Cardiac muscle cell (in vitro differentiated cells and primary cell): ENCODE data around the gene SYNE3. TPM values are rescaled to one million over a fixed set of nuclear protein-coding genes. Genes with fewer than 3 reads are reported as not detected.

ENCODE experiments used
- DNase-seq, 2 donors: peaks; one replicate each; pipeline versions ENCODE4 v3.0.0 to v3.0.0-alpha.2; 2010 to 2017; ENCODE audit warnings: low read depth in 1 of 2, low spot score in 1 of 2
- H3K27ac ChIP-seq: fragments of 200-600 bp; sonication (generic); 2 replicates; pipeline ENCODE4 v1.5.1; 2016
- H3K27me3 ChIP-seq: fragments of 200-600 bp; sonication (generic); 2 replicates; pipeline ENCODE4 v1.6.0; 2016; ENCODE audit warnings: control low read depth
- H3K36me3 ChIP-seq: fragments of 200-600 bp; sonication (generic); 2 replicates; pipeline ENCODE4 v1.5.1; 2016; ENCODE audit warnings: control low read depth
- H3K4me1 ChIP-seq: fragments of 200-600 bp; sonication (generic); 2 replicates; pipeline ENCODE4 v1.8.1; 2017; ENCODE audit warnings: low read depth, mild to moderate bottlenecking, mixed run types
- H3K4me3 ChIP-seq: fragments of 200-600 bp; sonication (generic); 2 replicates; pipeline ENCODE4 v1.5.1; 2016; ENCODE audit warnings: mild to moderate bottlenecking
- H3K9me3 ChIP-seq: fragments of 200-600 bp; sonication (generic); 2 replicates; pipeline ENCODE4 v1.5.1; 2017; ENCODE audit warnings: low read depth, mild to moderate bottlenecking, control low read depth
- polyA plus RNA-seq: library from polyadenylated mRNA; unstranded; fragments of >200 nt; fragmentation: Nextera tagmentation; extraction: Ambion mirVana; gene quantifications from 2 replicates; pipeline ENCODE4 v1.2.1, GENCODE V29; 2016
- total RNA-seq: library from RNA; depleted of rRNA; stranded (reverse); fragments of >200 nt; gene quantifications from 2 replicates; pipeline ENCODE4 v1.2.3, GENCODE V29; 2016
- TF ChIP-seq, protein P1 (sequence below): IDR thresholded peaks from 2 replicates; pipeline ENCODE4 v1.5.1; 2012; ENCODE audit warnings: low read depth, mild to moderate bottlenecking, low read length

SYNE3 gene
- total RNA-seq (0.42 and 2.0 TPM in 2 replicates), polyA plus RNA-seq (0.09 and 0.45 TPM in 2 replicates)

- H3K9me3 ChIP-seq: no peaks in the 10 kb centered on the region
- peak; percentile 52 to 55 for DNase-seq
- TF ChIP-seq, protein P1, sequence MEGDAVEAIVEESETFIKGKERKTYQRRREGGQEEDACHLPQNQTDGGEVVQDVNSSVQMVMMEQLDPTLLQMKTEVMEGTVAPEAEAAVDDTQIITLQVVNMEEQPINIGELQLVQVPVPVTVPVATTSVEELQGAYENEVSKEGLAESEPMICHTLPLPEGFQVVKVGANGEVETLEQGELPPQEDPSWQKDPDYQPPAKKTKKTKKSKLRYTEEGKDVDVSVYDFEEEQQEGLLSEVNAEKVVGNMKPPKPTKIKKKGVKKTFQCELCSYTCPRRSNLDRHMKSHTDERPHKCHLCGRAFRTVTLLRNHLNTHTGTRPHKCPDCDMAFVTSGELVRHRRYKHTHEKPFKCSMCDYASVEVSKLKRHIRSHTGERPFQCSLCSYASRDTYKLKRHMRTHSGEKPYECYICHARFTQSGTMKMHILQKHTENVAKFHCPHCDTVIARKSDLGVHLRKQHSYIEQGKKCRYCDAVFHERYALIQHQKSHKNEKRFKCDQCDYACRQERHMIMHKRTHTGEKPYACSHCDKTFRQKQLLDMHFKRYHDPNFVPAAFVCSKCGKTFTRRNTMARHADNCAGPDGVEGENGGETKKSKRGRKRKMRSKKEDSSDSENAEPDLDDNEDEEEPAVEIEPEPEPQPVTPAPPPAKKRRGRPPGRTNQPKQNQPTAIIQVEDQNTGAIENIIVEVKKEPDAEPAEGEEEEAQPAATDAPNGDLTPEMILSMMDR: no peak
- H3K4me1 ChIP-seq: peaks cover 15% of the 10 kb centered on the region
- no peaks in the 10 kb centered on the region for H3K27me3 ChIP-seq
- no peaks in the 10 kb centered on the region for H3K36me3 ChIP-seq
- peak within 1 kb of the TSS; percentile 73 for H3K4me3 ChIP-seq
- H3K27ac ChIP-seq: no peak within 1 kb of the TSS
Observed at GRCh38 chr14:95516554-95517181, at the start of gene SYNE3. SYNE3 (minus strand) TSS chr14:95516650; CDS start chr14:95475821, 40,829 bp downstream.

GRCh38 chr14:95564060-95564459, 47.6 kb upstream of the SYNE3 start:
- no peaks in the 10 kb centered on the region for H3K9me3 ChIP-seq
- H3K36me3 ChIP-seq: no peaks in the 10 kb centered on the region
- no peak overlapping the region for H3K4me3 ChIP-seq
- TF ChIP-seq, protein P1: no peak
- peaks cover 4% of the 10 kb centered on the region for H3K27me3 ChIP-seq
- no peak overlapping the region for H3K27ac ChIP-seq
- peak in 1 of 2 donors; percentile 33 for DNase-seq
- H3K4me1 ChIP-seq: no peaks in the 10 kb centered on the region

DNA sequence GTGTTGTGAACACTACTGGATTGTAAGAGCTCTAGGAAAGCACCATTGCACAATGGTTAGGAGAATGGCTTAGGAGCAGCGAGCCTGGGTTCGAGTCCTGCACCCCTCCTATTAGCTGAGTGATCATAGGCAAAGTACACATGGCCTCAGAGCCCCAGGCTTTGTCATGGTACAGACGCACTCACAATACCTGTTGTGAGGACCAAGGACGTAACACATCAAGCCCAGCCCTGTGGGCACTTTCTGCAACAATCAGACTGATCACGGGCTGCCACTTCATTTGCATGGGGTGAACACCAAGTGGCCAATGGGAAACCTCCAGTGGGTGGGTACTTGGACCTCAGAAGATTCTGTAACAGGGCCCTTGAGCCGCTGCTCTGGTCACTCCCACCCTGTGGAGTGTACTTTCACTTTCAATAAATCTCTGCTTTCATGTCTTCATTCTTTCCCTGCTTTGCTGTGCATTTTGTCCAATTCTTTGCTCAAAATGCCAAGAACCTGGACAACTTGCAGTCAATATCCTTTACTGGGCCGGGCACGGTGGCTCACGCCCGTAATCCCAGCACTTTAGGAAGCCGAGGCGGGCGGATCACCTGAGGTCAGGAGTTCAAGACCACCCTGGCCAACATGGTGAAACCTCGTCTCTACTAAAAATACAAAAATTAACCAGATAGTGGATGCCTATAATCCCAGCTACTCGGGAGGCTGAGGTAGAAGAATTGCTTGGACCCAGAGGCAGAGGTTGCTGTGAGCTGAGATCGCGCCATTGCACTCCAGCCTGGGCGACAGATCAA, 46.6 kb upstream of the SYNE3 start:
- peak; percentile 15 to 40 for DNase-seq
- no peak overlapping the region for H3K4me3 ChIP-seq
- no peaks in the 10 kb centered on the region for H3K4me1 ChIP-seq
- H3K27ac ChIP-seq: no peak overlapping the region
- no peaks in the 10 kb centered on the region for H3K9me3 ChIP-seq
- H3K36me3 ChIP-seq: no peaks in the 10 kb centered on the region
- peaks cover 4% of the 10 kb centered on the region for H3K27me3 ChIP-seq
- TF ChIP-seq, protein P1: no peak

GRCh38 chr14:95561001-95561412, 44.6 kb upstream of the SYNE3 start:
- H3K27ac ChIP-seq: no peak overlapping the region
- no peaks in the 10 kb centered on the region for H3K9me3 ChIP-seq
- no peak overlapping the region for H3K4me3 ChIP-seq
- peaks cover 4% of the 10 kb centered on the region for H3K27me3 ChIP-seq
- DNase-seq: peak; percentile 88 to 93
- no peaks in the 10 kb centered on the region for H3K36me3 ChIP-seq
- TF ChIP-seq, protein P1: peak; percentile 94
- H3K4me1 ChIP-seq: no peaks in the 10 kb centered on the region

DNA sequence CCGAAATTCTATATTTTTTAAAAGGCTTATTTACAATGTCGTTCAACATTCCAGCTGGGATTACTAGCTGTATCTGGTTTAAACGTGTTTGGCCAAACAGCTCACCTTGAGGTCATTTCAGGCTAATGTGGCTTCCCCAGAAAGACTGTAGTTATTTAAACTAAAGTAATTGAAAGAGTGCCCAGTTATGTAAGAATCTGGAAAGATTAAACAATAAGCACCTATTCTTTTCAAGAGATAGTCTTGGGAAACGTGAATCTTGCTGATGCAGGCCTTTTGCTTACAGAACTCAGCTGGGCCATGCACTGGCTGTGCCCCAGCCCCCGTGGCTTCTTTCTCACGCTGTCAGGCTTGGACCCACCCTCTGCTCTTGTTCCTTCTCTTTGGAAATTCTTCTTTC, 42.8 kb upstream of the SYNE3 start:
- Histone ChIP-seq H3K27me3 (peaks cover 4% of the 10 kb centered on the region), H3K9me3 (no peaks in the 10 kb centered on the region), H3K4me3 (no peak overlapping the region), H3K36me3 (no peaks in the 10 kb centered on the region), H3K4me1 (no peaks in the 10 kb centered on the region), H3K27ac (no peak overlapping the region)
- TF ChIP-seq, protein P1: no peak
- no peak for DNase-seq
